Upper lobe of left lung (tissue), 6 donors: ENCODE results near the gene GAREM2. TPM values are rescaled to one million over a fixed set of nuclear protein-coding genes. Genes with fewer than 3 reads are reported as not detected.
A peak's percentile ranks its signal among the peaks of the same experiment; 100 is the strongest.

Source experiments
- ATAC-seq, 2 donors: fragments of 200-7000 bp; cut with Tn5 transposase; one replicate each; pipeline ENCODE4 v1.9.1; 2022; ENCODE audit warnings: mild to moderate bottlenecking in 2 of 2, moderate library complexity in 2 of 2; ENCODE audit not compliant: low FRiP score in 2 of 2
- DNase-seq, 2 donors: peaks; one replicate each; pipeline ENCODE4 v3.0.0-alpha.2; 2019 to 2020
- H3K27ac ChIP-seq, 4 donors: fragments of 200-600 bp; sonication (generic); one replicate each; pipeline ENCODE4 v1.5.1; 2016 to 2019
- H3K27me3 ChIP-seq, 4 donors: fragments of 200-600 bp; sonication (generic); one replicate each; pipeline ENCODE4 v1.5.1; 2017 to 2019
- H3K36me3 ChIP-seq, 4 donors: fragments of 200-600 bp; sonication (generic); one replicate each; pipeline ENCODE4 v1.5.1; 2016 to 2019
- H3K4me1 ChIP-seq, 4 donors: fragments of 200-600 bp; sonication (generic); one replicate each; pipeline ENCODE4 v1.5.1; 2018 to 2019
- H3K4me3 ChIP-seq, 4 donors: fragments of 200-600 bp; sonication (generic); one replicate each; pipeline ENCODE4 v1.5.1; 2017 to 2019; ENCODE audit warnings: mild to moderate bottlenecking in 2 of 4, moderate library complexity in 1 of 4
- H3K9me3 ChIP-seq, 4 donors: fragments of 200-600 bp; sonication (generic); one replicate each; pipeline ENCODE4 v1.5.1; 2018 to 2019
- CTCF ChIP-seq, 6 experiments: fragments of 450-650 bp in 4 of 6; fragments of 200-600 bp in 2 of 6; sonication (generic) in 2 of 6; IDR thresholded peaks; one replicate each; pipeline ENCODE4 v1.5.1; 2016 to 2019; ENCODE audit warnings: antibody characterized with exemption in 6 of 6
- EP300 ChIP-seq, 4 donors: sonication (generic); formaldehyde crosslinking; IDR thresholded peaks; one replicate each; pipeline ENCODE4 v1.5.1; 2017; ENCODE audit warnings: antibody characterized with exemption in 4 of 4, control low read depth in 2 of 4
- POLR2A ChIP-seq, 4 donors: fragments of 450-650 bp; IDR thresholded peaks; one replicate each; pipeline ENCODE4 v1.5.1; 2016 to 2017; ENCODE audit warnings: antibody characterized with exemption in 4 of 4, mild to moderate bottlenecking in 2 of 4
- POLR2AphosphoS5 ChIP-seq, 2 donors: sonication (generic); formaldehyde crosslinking; IDR thresholded peaks; one replicate each; pipeline ENCODE4 v1.5.1; 2017; ENCODE audit warnings: antibody characterized with exemption in 2 of 2
- WGBS, 2 donors: methylation state at CpG; one replicate each; pipeline ENCODE4 v1.1.5; 2017 to 2018; 5-methylcytosine and 5-hydroxymethylcytosine counted together
- total RNA-seq, 6 donors: library from RNA; depleted of rRNA in 4 of 6; stranded (reverse); fragments of >200 nt in 4 of 6; gene quantifications; one replicate each; pipeline versions ENCODE4 v1.1.0 to v1.2.1, GENCODE V29; 2016 to 2021
- donor health status: DM: no; HTN: no; CAD: no; lungs with moderate emphysema.
- donor health status: DM: no; HTN: yes; CAD: no; lungs with severe emphysema.

Gene GAREM2
- total RNA-seq, 6 donors from 2014 or later, result 0.22 to 2.6 (median 0.49) TPM; not detected in 1

GRCh38 chr2:26176279-26176615 is 3.4 kb downstream of the GAREM2 start:
- peaks cover 0 to 47% (median 24%) of the 10 kb centered on the region in 4 donors for H3K27me3 ChIP-seq
- WGBS, 2 donors, result 81 to 83% methylated on average over 10 to 11 of the region's 11 CpGs

GRCh38 chr2:26177122-26177521 is 4.2 kb downstream of the GAREM2 start:
- no peak overlapping the region for H3K4me3 ChIP-seq
- DNase-seq (no peak), ATAC-seq (no peak)
- H3K27ac ChIP-seq, result no peak overlapping the region
- no peaks in the 10 kb centered on the region for H3K36me3 ChIP-seq
- H3K9me3 ChIP-seq, result no peaks in the 10 kb centered on the region
- TF ChIP-seq POLR2A (IDR thresholded peaks at IDR 0.05), result no peak
- TF ChIP-seq EP300 (IDR thresholded peaks at IDR 0.05), result no peak
- no peak for TF ChIP-seq CTCF (IDR thresholded peaks at IDR 0.05)
- TF ChIP-seq POLR2AphosphoS5 (IDR thresholded peaks at IDR 0.05), result no peak
- peaks cover 16 to 40% (median 25%) of the 10 kb centered on the region in 4 donors for H3K4me1 ChIP-seq
- peaks cover 0 to 38% (median 23%) of the 10 kb centered on the region in 4 donors for H3K27me3 ChIP-seq
- 87 to 96% methylated on average over 4 to 7 of the region's 7 CpGs for WGBS, 2 donors

More at GRCh38 chr2:26176279-26176615, 3.4 kb downstream of the GAREM2 start:
- H3K27ac ChIP-seq, result no peak overlapping the region
- no peaks in the 10 kb centered on the region for H3K36me3 ChIP-seq
- H3K9me3 ChIP-seq, result no peaks in the 10 kb centered on the region
- TF ChIP-seq POLR2AphosphoS5 (IDR thresholded peaks at IDR 0.05), result no peak
- TF ChIP-seq POLR2A (IDR thresholded peaks at IDR 0.05), result no peak
- no peak for TF ChIP-seq EP300 (IDR thresholded peaks at IDR 0.05)
- no peak for TF ChIP-seq CTCF (IDR thresholded peaks at IDR 0.05)
- ATAC-seq (no peak), DNase-seq (peak in 1 of 2 donors; percentile 10)
- H3K4me1 ChIP-seq, result peaks cover 16 to 41% (median 25%) of the 10 kb centered on the region in 4 donors
- no peak overlapping the region for H3K4me3 ChIP-seq

GRCh38 chr2:26178246-26178645 is 5.4 kb downstream of the GAREM2 start:
- Histone ChIP-seq H3K4me3 (peak overlapping the region in 1 of 4 donors; percentile 66), H3K27me3 (peaks cover 0 to 30% (median 15%) of the 10 kb centered on the region in 4 donors), H3K4me1 (peaks cover 14 to 29% (median 19%) of the 10 kb centered on the region in 4 donors), H3K9me3 (no peaks in the 10 kb centered on the region), H3K36me3 (no peaks in the 10 kb centered on the region), H3K27ac (no peak overlapping the region)
- TF ChIP-seq POLR2A (IDR thresholded peaks at IDR 0.05) (no peak), EP300 (IDR thresholded peaks at IDR 0.05) (no peak), POLR2AphosphoS5 (IDR thresholded peaks at IDR 0.05) (no peak), CTCF (IDR thresholded peaks at IDR 0.05) (no peak)
- 94 to 95% methylated on average over 3 of the region's 3 CpGs for WGBS, 2 donors
- DNase-seq (no peak), ATAC-seq (no peak)

GRCh38 chr2:26178746-26179436 is 6.0 kb downstream of the GAREM2 start:
- Histone ChIP-seq H3K4me1 (peaks cover 8 to 22% (median 13%) of the 10 kb centered on the region in 4 donors), H3K36me3 (no peaks in the 10 kb centered on the region), H3K27ac (no peak overlapping the region), H3K4me3 (peak overlapping the region; percentile 29 to 66 (median 52)), H3K9me3 (no peaks in the 10 kb centered on the region), H3K27me3 (peaks cover 0 to 23% (median 9%) of the 10 kb centered on the region in 4 donors)
- DNase-seq (peak in 1 of 2 donors; percentile 90), ATAC-seq (peak; percentile 13 to 75)
- WGBS, 2 donors, result 9 to 16% methylated on average over 13 to 45 of the region's 48 CpGs
- no peak for TF ChIP-seq POLR2AphosphoS5 (IDR thresholded peaks at IDR 0.05)
- TF ChIP-seq EP300 (IDR thresholded peaks at IDR 0.05), result no peak
- no peak for TF ChIP-seq CTCF (IDR thresholded peaks at IDR 0.05)
- TF ChIP-seq POLR2A (IDR thresholded peaks at IDR 0.05), result no peak
